HEK293 (cell line): ENCODE data around the gene PIANP.

Source experiments
- EGR2 ChIP-seq: fragments of 450-650 bp; formaldehyde crosslinking; IDR thresholded peaks from 2 replicates; pipeline ENCODE4 v1.5.1; 2016; ENCODE audit warnings: low read depth, missing biosample characterization, missing genetic modification characterization
- GLIS2 ChIP-seq: fragments of 450-650 bp; formaldehyde crosslinking; IDR thresholded peaks from 2 replicates; pipeline ENCODE4 v1.5.1; 2016; ENCODE audit warnings: missing biosample characterization, missing genetic modification characterization
- KLF10 ChIP-seq: fragments of 450-650 bp; IDR thresholded peaks from 2 replicates; pipeline ENCODE4 v1.5.1; 2018; ENCODE audit warnings: missing biosample characterization, mild to moderate bottlenecking, missing genetic modification characterization
- KLF9 ChIP-seq: fragments of 450-650 bp; formaldehyde crosslinking; IDR thresholded peaks from 2 replicates; pipeline ENCODE4 v1.5.1; 2016; ENCODE audit warnings: missing biosample characterization, missing genetic modification characterization, low read depth
- PRDM1 ChIP-seq: fragments of 450-650 bp; formaldehyde crosslinking; IDR thresholded peaks from 2 replicates; pipeline ENCODE4; 2016; ENCODE audit warnings: missing biosample characterization, missing genetic modification characterization
- YY1 ChIP-seq: fragments of 450-650 bp; formaldehyde crosslinking; IDR thresholded peaks from 2 replicates; pipeline ENCODE4 v1.5.1; 2018; ENCODE audit warnings: missing biosample characterization, missing genetic modification characterization
- ZFHX2 ChIP-seq: fragments of 450-650 bp; formaldehyde crosslinking; conservative IDR thresholded peaks from 2 replicates; pipeline ENCODE4 v1.5.1; 2016; ENCODE audit warnings: missing biosample characterization, missing genetic modification characterization
- ZNF114 ChIP-seq: fragments of 450-650 bp; formaldehyde crosslinking; IDR thresholded peaks from 2 replicates; pipeline ENCODE4 v1.5.0; 2017; ENCODE audit warnings: missing biosample characterization, missing genetic modification characterization
- ZNF121 ChIP-seq: fragments of 450-650 bp; formaldehyde crosslinking; IDR thresholded peaks from 2 replicates; pipeline ENCODE4 v1.5.1; 2016; ENCODE audit warnings: missing biosample characterization, missing genetic modification characterization
- ZNF19 ChIP-seq: fragments of 450-650 bp; formaldehyde crosslinking; IDR thresholded peaks from 2 replicates; pipeline ENCODE4; 2016; ENCODE audit warnings: missing biosample characterization, missing genetic modification characterization, low read depth
- ZNF223 ChIP-seq: fragments of 450-650 bp; formaldehyde crosslinking; IDR thresholded peaks from 2 replicates; pipeline ENCODE4 v1.5.1; 2016; ENCODE audit warnings: missing biosample characterization, missing genetic modification characterization
- ZNF302 ChIP-seq: fragments of 450-650 bp; formaldehyde crosslinking; IDR thresholded peaks from 2 replicates; pipeline ENCODE4 v1.5.1; 2016; ENCODE audit warnings: missing biosample characterization, missing genetic modification characterization, low read depth
- ZNF394 ChIP-seq: fragments of 450-650 bp; formaldehyde crosslinking; IDR thresholded peaks from 2 replicates; pipeline ENCODE4 v1.5.1; 2016; ENCODE audit warnings: missing biosample characterization, missing genetic modification characterization, mild to moderate bottlenecking, moderate library complexity, borderline replicate concordance
- ZNF521 ChIP-seq: fragments of 450-650 bp; formaldehyde crosslinking; IDR thresholded peaks from 2 replicates; pipeline ENCODE4 v1.5.1; 2017; ENCODE audit warnings: missing biosample characterization, mild to moderate bottlenecking, missing genetic modification characterization
- ZNF560 ChIP-seq: fragments of 450-650 bp; formaldehyde crosslinking; IDR thresholded peaks from 2 replicates; pipeline ENCODE4 v1.5.1; 2017; ENCODE audit warnings: missing biosample characterization, missing genetic modification characterization, borderline replicate concordance
- ZNF571 ChIP-seq: fragments of 450-650 bp; formaldehyde crosslinking; IDR thresholded peaks from 2 replicates; pipeline ENCODE4 v1.5.0; 2017; ENCODE audit warnings: missing biosample characterization, missing genetic modification characterization
- ZNF76 ChIP-seq: fragments of 450-650 bp; formaldehyde crosslinking; IDR thresholded peaks from 2 replicates; pipeline ENCODE4; 2016; ENCODE audit warnings: low read depth, missing biosample characterization, missing genetic modification characterization, borderline replicate concordance
- ZNF830 ChIP-seq: fragments of 450-650 bp; IDR thresholded peaks from 2 replicates; pipeline ENCODE4 v1.5.0; 2018; ENCODE audit warnings: missing biosample characterization, missing genetic modification characterization, low read depth, mild to moderate bottlenecking, moderate library complexity
- TF ChIP-seq, protein P1 (sequence below): fragments of 450-650 bp; formaldehyde crosslinking; IDR thresholded peaks from 2 replicates; pipeline ENCODE4 v1.5.1; 2017; ENCODE audit warnings: missing biosample characterization, missing genetic modification characterization
- TF ChIP-seq, protein P2 (sequence below): fragments of 450-650 bp; formaldehyde crosslinking; conservative IDR thresholded peaks from 2 replicates; pipeline ENCODE4 v1.5.1; 2016; ENCODE audit warnings: low read depth, missing biosample characterization, missing genetic modification characterization
- TF ChIP-seq, protein P3 (sequence below): fragments of 450-650 bp; formaldehyde crosslinking; IDR thresholded peaks from 2 replicates; pipeline ENCODE4 v1.5.1; 2016; ENCODE audit warnings: missing biosample characterization, missing genetic modification characterization
- TF ChIP-seq, protein P4 (sequence below): fragments of 450-650 bp; formaldehyde crosslinking; IDR thresholded peaks from 2 replicates; pipeline ENCODE4 v1.5.1; 2016; ENCODE audit warnings: missing biosample characterization, missing genetic modification characterization
- TF ChIP-seq, protein P5 (sequence below): fragments of 450-650 bp; formaldehyde crosslinking; IDR thresholded peaks from 2 replicates; pipeline ENCODE4 v1.5.1; 2016; ENCODE audit warnings: missing biosample characterization, missing genetic modification characterization
- TF ChIP-seq, protein P6 (sequence below): fragments of 450-650 bp; IDR thresholded peaks from 2 replicates; pipeline ENCODE4 v1.5.1; 2018; ENCODE audit warnings: missing biosample characterization, mild to moderate bottlenecking, missing genetic modification characterization

PIANP gene

DNA sequence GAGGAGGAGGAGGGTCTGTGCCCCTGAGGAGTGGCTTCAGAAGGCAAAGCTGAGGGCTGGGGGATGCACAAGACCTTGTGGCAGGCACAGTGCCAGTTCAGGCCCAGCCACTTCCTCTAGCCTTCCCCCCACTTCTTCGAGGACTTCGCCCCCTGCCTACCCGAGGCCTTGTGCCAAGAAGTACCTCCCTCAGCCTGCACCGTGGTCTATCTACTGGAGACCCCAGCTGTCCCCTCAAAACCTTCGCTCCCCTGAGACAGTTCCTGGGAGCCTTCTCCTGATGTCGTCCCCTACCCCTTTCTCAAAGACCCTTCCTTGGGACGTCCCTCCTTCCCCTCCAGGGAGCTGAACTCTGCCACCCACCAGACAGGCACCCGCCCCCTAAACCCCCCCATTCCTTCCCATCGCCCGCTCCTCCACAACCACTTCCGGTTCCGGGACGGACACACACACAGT is 12.0 kb downstream of the PIANP start (continued):
- TF ChIP-seq ZNF830 (no peak), ZNF19 (tag by site-specific recombination) (no peak), YY1 (no peak), ZNF560 (tag by site-specific recombination) (no peak), ZNF302 (tag by site-specific recombination) (no peak), EGR2 (no peak; the same call in 1 of the 2 replicates), KLF9 (tag by site-specific recombination) (peak; percentile 48), ZNF394 (no peak), ZNF76 (tag by site-specific recombination) (peak; percentile 68), ZNF223 (tag by site-specific recombination) (no peak), ZNF121 (tag by site-specific recombination) (no peak), ZNF114 (tag by site-specific recombination) (no peak), ZFHX2 (tag by site-specific recombination) (no peak), GLIS2 (tag by site-specific recombination) (no peak), PRDM1 (tag by site-specific recombination) (no peak), KLF10 (tag by site-specific recombination) (no peak; the same call in 1 of the 2 replicates), ZNF521 (no peak), ZNF571 (tag by site-specific recombination) (no peak)
- TF ChIP-seq, protein P1, sequence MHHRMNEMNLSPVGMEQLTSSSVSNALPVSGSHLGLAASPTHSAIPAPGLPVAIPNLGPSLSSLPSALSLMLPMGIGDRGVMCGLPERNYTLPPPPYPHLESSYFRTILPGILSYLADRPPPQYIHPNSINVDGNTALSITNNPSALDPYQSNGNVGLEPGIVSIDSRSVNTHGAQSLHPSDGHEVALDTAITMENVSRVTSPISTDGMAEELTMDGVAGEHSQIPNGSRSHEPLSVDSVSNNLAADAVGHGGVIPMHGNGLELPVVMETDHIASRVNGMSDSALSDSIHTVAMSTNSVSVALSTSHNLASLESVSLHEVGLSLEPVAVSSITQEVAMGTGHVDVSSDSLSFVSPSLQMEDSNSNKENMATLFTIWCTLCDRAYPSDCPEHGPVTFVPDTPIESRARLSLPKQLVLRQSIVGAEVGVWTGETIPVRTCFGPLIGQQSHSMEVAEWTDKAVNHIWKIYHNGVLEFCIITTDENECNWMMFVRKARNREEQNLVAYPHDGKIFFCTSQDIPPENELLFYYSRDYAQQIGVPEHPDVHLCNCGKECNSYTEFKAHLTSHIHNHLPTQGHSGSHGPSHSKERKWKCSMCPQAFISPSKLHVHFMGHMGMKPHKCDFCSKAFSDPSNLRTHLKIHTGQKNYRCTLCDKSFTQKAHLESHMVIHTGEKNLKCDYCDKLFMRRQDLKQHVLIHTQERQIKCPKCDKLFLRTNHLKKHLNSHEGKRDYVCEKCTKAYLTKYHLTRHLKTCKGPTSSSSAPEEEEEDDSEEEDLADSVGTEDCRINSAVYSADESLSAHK (tag by site-specific recombination) = 0 out of 2 replicates have a peak, but pooled peaks have one; percentile 18
- TF ChIP-seq, protein P2, sequence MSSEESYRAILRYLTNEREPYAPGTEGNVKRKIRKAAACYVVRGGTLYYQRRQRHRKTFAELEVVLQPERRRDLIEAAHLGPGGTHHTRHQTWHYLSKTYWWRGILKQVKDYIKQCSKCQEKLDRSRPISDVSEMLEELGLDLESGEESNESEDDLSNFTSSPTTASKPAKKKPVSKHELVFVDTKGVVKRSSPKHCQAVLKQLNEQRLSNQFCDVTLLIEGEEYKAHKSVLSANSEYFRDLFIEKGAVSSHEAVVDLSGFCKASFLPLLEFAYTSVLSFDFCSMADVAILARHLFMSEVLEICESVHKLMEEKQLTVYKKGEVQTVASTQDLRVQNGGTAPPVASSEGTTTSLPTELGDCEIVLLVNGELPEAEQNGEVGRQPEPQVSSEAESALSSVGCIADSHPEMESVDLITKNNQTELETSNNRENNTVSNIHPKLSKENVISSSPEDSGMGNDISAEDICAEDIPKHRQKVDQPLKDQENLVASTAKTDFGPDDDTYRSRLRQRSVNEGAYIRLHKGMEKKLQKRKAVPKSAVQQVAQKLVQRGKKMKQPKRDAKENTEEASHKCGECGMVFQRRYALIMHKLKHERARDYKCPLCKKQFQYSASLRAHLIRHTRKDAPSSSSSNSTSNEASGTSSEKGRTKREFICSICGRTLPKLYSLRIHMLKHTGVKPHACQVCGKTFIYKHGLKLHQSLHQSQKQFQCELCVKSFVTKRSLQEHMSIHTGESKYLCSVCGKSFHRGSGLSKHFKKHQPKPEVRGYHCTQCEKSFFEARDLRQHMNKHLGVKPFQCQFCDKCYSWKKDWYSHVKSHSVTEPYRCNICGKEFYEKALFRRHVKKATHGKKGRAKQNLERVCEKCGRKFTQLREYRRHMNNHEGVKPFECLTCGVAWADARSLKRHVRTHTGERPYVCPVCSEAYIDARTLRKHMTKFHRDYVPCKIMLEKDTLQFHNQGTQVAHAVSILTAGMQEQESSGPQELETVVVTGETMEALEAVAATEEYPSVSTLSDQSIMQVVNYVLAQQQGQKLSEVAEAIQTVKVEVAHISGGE (tag by site-specific recombination) = no peak
- TF ChIP-seq, protein P3, sequence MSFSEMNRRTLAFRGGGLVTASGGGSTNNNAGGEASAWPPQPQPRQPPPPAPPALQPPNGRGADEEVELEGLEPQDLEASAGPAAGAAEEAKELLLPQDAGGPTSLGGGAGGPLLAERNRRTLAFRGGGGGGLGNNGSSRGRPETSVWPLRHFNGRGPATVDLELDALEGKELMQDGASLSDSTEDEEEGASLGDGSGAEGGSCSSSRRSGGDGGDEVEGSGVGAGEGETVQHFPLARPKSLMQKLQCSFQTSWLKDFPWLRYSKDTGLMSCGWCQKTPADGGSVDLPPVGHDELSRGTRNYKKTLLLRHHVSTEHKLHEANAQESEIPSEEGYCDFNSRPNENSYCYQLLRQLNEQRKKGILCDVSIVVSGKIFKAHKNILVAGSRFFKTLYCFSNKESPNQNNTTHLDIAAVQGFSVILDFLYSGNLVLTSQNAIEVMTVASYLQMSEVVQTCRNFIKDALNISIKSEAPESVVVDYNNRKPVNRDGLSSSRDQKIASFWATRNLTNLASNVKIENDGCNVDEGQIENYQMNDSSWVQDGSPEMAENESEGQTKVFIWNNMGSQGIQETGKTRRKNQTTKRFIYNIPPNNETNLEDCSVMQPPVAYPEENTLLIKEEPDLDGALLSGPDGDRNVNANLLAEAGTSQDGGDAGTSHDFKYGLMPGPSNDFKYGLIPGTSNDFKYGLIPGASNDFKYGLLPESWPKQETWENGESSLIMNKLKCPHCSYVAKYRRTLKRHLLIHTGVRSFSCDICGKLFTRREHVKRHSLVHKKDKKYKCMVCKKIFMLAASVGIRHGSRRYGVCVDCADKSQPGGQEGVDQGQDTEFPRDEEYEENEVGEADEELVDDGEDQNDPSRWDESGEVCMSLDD (tag by site-specific recombination) = no peak; the same call in 1 of the 2 replicates
- TF ChIP-seq, protein P4, sequence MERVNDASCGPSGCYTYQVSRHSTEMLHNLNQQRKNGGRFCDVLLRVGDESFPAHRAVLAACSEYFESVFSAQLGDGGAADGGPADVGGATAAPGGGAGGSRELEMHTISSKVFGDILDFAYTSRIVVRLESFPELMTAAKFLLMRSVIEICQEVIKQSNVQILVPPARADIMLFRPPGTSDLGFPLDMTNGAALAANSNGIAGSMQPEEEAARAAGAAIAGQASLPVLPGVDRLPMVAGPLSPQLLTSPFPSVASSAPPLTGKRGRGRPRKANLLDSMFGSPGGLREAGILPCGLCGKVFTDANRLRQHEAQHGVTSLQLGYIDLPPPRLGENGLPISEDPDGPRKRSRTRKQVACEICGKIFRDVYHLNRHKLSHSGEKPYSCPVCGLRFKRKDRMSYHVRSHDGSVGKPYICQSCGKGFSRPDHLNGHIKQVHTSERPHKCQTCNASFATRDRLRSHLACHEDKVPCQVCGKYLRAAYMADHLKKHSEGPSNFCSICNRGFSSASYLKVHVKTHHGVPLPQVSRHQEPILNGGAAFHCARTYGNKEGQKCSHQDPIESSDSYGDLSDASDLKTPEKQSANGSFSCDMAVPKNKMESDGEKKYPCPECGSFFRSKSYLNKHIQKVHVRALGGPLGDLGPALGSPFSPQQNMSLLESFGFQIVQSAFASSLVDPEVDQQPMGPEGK (tag by site-specific recombination) = peak; percentile 83
- TF ChIP-seq, protein P5, sequence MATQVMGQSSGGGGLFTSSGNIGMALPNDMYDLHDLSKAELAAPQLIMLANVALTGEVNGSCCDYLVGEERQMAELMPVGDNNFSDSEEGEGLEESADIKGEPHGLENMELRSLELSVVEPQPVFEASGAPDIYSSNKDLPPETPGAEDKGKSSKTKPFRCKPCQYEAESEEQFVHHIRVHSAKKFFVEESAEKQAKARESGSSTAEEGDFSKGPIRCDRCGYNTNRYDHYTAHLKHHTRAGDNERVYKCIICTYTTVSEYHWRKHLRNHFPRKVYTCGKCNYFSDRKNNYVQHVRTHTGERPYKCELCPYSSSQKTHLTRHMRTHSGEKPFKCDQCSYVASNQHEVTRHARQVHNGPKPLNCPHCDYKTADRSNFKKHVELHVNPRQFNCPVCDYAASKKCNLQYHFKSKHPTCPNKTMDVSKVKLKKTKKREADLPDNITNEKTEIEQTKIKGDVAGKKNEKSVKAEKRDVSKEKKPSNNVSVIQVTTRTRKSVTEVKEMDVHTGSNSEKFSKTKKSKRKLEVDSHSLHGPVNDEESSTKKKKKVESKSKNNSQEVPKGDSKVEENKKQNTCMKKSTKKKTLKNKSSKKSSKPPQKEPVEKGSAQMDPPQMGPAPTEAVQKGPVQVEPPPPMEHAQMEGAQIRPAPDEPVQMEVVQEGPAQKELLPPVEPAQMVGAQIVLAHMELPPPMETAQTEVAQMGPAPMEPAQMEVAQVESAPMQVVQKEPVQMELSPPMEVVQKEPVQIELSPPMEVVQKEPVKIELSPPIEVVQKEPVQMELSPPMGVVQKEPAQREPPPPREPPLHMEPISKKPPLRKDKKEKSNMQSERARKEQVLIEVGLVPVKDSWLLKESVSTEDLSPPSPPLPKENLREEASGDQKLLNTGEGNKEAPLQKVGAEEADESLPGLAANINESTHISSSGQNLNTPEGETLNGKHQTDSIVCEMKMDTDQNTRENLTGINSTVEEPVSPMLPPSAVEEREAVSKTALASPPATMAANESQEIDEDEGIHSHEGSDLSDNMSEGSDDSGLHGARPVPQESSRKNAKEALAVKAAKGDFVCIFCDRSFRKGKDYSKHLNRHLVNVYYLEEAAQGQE (tag by site-specific recombination) = 0 out of 2 replicates have a peak, but pooled peaks have one; percentile 5
- TF ChIP-seq, protein P6, sequence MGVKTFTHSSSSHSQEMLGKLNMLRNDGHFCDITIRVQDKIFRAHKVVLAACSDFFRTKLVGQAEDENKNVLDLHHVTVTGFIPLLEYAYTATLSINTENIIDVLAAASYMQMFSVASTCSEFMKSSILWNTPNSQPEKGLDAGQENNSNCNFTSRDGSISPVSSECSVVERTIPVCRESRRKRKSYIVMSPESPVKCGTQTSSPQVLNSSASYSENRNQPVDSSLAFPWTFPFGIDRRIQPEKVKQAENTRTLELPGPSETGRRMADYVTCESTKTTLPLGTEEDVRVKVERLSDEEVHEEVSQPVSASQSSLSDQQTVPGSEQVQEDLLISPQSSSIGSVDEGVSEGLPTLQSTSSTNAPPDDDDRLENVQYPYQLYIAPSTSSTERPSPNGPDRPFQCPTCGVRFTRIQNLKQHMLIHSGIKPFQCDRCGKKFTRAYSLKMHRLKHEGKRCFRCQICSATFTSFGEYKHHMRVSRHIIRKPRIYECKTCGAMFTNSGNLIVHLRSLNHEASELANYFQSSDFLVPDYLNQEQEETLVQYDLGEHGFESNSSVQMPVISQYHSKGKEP (tag by site-specific recombination) = no peak
